ENCODE measurements around the gene TICRR. TPM values are rescaled to one million over a fixed set of nuclear protein-coding genes. Genes with fewer than 3 reads are reported as not detected.

TICRR gene
- total and polyA plus RNA-seq, 2 donors (not counting 1 experiment from before 2014, with no cell fraction given), result 0.05 to 0.07 TPM

DNA sequence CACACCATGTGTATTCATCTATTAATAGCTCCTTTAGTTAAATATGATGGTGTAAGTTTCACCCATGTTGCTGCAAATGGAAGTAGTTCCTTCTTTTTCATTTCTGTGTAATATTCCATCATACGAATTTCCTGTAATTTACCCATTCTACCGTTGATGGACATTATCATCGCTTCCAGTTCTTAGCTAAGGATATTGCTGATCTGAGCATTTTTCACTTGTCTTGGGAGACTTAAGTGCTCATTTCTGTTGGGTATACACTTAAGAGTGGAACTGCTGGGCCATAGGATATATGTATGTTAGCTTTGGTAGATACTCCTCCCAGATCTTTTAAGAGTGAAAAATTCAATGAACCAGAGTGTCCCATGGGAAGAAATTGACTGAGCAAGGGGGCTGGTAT, 92.9 kb downstream of the TICRR start:
- ChIA-PET CTCF (no interaction called here), POLR2A (no interaction called here)
- Mint-ChIP-seq H3K4me1 (peaks cover 7% of the 10 kb centered on the region), H3K4me3 (no peak overlapping the region), H3K9me3 (ENCODE audit: insufficient read depth) (no peaks in the 10 kb centered on the region), H3K27ac (no peak overlapping the region), H3K27me3 (peaks cover 18% of the 10 kb centered on the region)
- intact Hi-C loops (cut with micrococcal nuclease), result no loop called here
- no peak overlapping the region for H3K4me3 ChIP-seq (ENCODE audit: control extremely low read depth in 1 of 5, extremely low read depth in 1 of 5, insufficient read depth in 1 of 5, low read depth in 2 of 5, low read length in 4 of 5)
- DNase-seq (no peak), ATAC-seq (ENCODE audit: low read depth) (no peak)
- no peaks in the 10 kb centered on the region for H3K36me3 ChIP-seq (replicated peaks in 1 of 2; ENCODE audit: control extremely low read depth in 1 of 2, control insufficient read depth in 1 of 2, extremely low read depth in 1 of 2, insufficient read depth in 2 of 2, low read length in 1 of 2)
- no peak overlapping the region for H3K9ac ChIP-seq (ENCODE audit: low read length)
- no peak overlapping the region for H2AFZ ChIP-seq (ENCODE audit: insufficient read depth, low read depth, low read length, poor library complexity, severe bottlenecking)
- no CpG with 5 or more reads among the region's 3 CpGs for WGBS (ENCODE audit: insufficient coverage)
- H3K9me3 ChIP-seq (ENCODE audit: control extremely low read depth in 1 of 3, control insufficient read depth in 2 of 3, insufficient read depth in 1 of 3, low read length in 2 of 3), result peaks cover 0 to 2% (median 0%) of the 10 kb centered on the region in 3 donors
- no peak overlapping the region for H3K4me2 ChIP-seq (replicated peaks; ENCODE audit: low read depth, low read length, poor library complexity, severe bottlenecking)
- H4K20me1 ChIP-seq (ENCODE audit: control insufficient read depth, insufficient read depth, low read length, poor library complexity, severe bottlenecking), result no peaks in the 10 kb centered on the region
- peaks cover 0 to 24% (median 5%) of the 10 kb centered on the region in 4 experiments for H3K27me3 ChIP-seq (replicated peaks in 1 of 4; ENCODE audit: control extremely low read depth in 1 of 4, control insufficient read depth in 3 of 4, insufficient read depth in 4 of 4, low read length in 3 of 4)
- no peak overlapping the region for H3K27ac ChIP-seq (ENCODE audit: low read length in 2 of 2)
- peaks cover 0 to 7% of the 10 kb centered on the region in 2 donors for H3K4me1 ChIP-seq (ENCODE audit: control insufficient read depth in 2 of 2, insufficient read depth in 2 of 2, low read length in 2 of 2)
- no peak for TF ChIP-seq EZH2 (IDR thresholded peaks at IDR 0.05; ENCODE audit: borderline replicate concordance, insufficient read depth, low read depth, low read length, poor library complexity, severe bottlenecking)
- TF ChIP-seq, protein P1, sequence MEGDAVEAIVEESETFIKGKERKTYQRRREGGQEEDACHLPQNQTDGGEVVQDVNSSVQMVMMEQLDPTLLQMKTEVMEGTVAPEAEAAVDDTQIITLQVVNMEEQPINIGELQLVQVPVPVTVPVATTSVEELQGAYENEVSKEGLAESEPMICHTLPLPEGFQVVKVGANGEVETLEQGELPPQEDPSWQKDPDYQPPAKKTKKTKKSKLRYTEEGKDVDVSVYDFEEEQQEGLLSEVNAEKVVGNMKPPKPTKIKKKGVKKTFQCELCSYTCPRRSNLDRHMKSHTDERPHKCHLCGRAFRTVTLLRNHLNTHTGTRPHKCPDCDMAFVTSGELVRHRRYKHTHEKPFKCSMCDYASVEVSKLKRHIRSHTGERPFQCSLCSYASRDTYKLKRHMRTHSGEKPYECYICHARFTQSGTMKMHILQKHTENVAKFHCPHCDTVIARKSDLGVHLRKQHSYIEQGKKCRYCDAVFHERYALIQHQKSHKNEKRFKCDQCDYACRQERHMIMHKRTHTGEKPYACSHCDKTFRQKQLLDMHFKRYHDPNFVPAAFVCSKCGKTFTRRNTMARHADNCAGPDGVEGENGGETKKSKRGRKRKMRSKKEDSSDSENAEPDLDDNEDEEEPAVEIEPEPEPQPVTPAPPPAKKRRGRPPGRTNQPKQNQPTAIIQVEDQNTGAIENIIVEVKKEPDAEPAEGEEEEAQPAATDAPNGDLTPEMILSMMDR (IDR thresholded peaks at IDR 0.05), result no peak
- no peaks in the 10 kb centered on the region for H3K79me2 ChIP-seq (ENCODE audit: control insufficient read depth, insufficient read depth, low read length)

DNA sequence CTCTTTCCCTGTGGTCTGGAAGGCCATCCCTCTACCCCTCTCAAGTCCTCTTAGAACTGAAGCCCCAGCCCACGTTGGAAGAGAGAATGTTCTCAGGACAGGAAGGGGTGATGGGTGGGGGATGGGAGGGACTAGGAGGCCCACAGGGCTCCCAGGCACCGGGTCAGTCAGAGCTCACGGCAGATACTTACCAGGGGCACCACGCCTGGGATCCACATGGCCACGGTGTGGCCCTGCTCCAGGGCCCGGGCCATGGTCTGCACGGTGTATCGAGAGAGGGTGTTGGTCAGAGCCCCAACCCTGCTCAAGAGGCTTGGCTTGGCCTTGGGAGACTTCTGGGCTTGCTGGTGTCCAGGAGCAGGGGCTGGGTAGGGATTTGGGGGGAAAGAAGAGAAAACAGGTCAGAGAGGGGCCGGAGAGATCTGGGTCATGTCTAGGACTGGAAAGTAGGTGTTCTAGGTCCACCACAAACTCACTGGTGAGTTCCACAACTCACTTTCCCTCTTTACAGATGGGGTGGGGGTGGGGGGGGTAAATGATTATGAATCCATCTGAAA, 94.1 kb downstream of the TICRR start:
- Mint-ChIP-seq H3K4me3 (no peak overlapping the region), H3K4me1 (peaks cover 5% of the 10 kb centered on the region), H3K27me3 (peaks cover 16% of the 10 kb centered on the region), H3K27ac (no peak overlapping the region), H3K9me3 (ENCODE audit: insufficient read depth) (no peaks in the 10 kb centered on the region)
- WGBS (ENCODE audit: insufficient coverage), result 93% methylated on average over 7 of the region's 9 CpGs
- H3K9me3 ChIP-seq (ENCODE audit: control extremely low read depth in 1 of 3, control insufficient read depth in 2 of 3, insufficient read depth in 1 of 3, low read length in 2 of 3), result peaks cover 0 to 4% (median 0%) of the 10 kb centered on the region in 3 donors
- POLR2A ChIA-PET, result interaction anchor here (0.6 kb wide), 1 partner anchor 28 kb away, joined by 3 read pairs; no protein-coding TSS in a partner anchor
- H3K27ac ChIP-seq (ENCODE audit: low read length in 2 of 2), result no peak overlapping the region
- H3K4me3 ChIP-seq (ENCODE audit: control extremely low read depth in 1 of 5, extremely low read depth in 1 of 5, insufficient read depth in 1 of 5, low read depth in 2 of 5, low read length in 4 of 5), result no peak overlapping the region
- no peak overlapping the region for H3K9ac ChIP-seq (ENCODE audit: low read length)
- no peaks in the 10 kb centered on the region for H4K20me1 ChIP-seq (ENCODE audit: control insufficient read depth, insufficient read depth, low read length, poor library complexity, severe bottlenecking)
- no peak overlapping the region for H2AFZ ChIP-seq (ENCODE audit: insufficient read depth, low read depth, low read length, poor library complexity, severe bottlenecking)
- H3K27me3 ChIP-seq (replicated peaks in 1 of 4; ENCODE audit: control extremely low read depth in 1 of 4, control insufficient read depth in 3 of 4, insufficient read depth in 4 of 4, low read length in 3 of 4), result peaks cover 0 to 24% (median 5%) of the 10 kb centered on the region in 4 experiments
- no peak for ATAC-seq (ENCODE audit: low read depth)
- CTCF ChIA-PET, result no interaction called here
- DNase-seq, result no peak
- TF ChIP-seq, protein P1 (IDR thresholded peaks at IDR 0.05), result no peak
- TF ChIP-seq EZH2 (IDR thresholded peaks at IDR 0.05; ENCODE audit: borderline replicate concordance, insufficient read depth, low read depth, low read length, poor library complexity, severe bottlenecking), result no peak
- no peaks in the 10 kb centered on the region for H3K36me3 ChIP-seq (replicated peaks in 1 of 2; ENCODE audit: control extremely low read depth in 1 of 2, control insufficient read depth in 1 of 2, extremely low read depth in 1 of 2, insufficient read depth in 2 of 2, low read length in 1 of 2)
- no peaks in the 10 kb centered on the region for H3K79me2 ChIP-seq (ENCODE audit: control insufficient read depth, insufficient read depth, low read length)
- intact Hi-C loops (cut with micrococcal nuclease), result no loop called here
- H3K4me2 ChIP-seq (replicated peaks; ENCODE audit: low read depth, low read length, poor library complexity, severe bottlenecking), result no peak overlapping the region
- peaks cover 0 to 7% of the 10 kb centered on the region in 2 donors for H3K4me1 ChIP-seq (ENCODE audit: control insufficient read depth in 2 of 2, insufficient read depth in 2 of 2, low read length in 2 of 2)
